Fibroblast of upper back skin (primary cell): ENCODE measurements around the gene SMAD7.

Experiments used
- DNase-seq: peaks from one replicate; pipeline ENCODE4 v3.0.0-alpha.2; 2013

The SMAD7 gene

GRCh38 chr18:48929212-48929612 is 21.6 kb downstream of the SMAD7 start:
- DNase-seq: no peak

- DNase-seq: no peak
Observed at GRCh38 chr18:48928787-48929186, 22.0 kb downstream of the SMAD7 start.

GRCh38 chr18:48927286-48928080 is 23.3 kb downstream of the SMAD7 start:
- no peak for DNase-seq

- DNase-seq: no peak
Observed at GRCh38 chr18:48926420-48926857, 24.3 kb downstream of the SMAD7 start.

- DNase-seq: no peak
Observed at GRCh38 chr18:48925491-48925780, 25.3 kb downstream of the SMAD7 start.

- DNase-seq: no peak
Observed at GRCh38 chr18:48924630-48925490, 25.9 kb downstream of the SMAD7 start.

GRCh38 chr18:48923746-48924629 is 26.8 kb downstream of the SMAD7 start:
- peak; percentile 80 for DNase-seq

GRCh38 chr18:48922801-48923730 is 27.7 kb downstream of the SMAD7 start:
- DNase-seq: peak; percentile 95

GRCh38 chr18:48922226-48922800 is 28.5 kb downstream of the SMAD7 start:
- no peak for DNase-seq

GRCh38 chr18:48921305-48922225 is 29.2 kb downstream of the SMAD7 start:
- no peak for DNase-seq

GRCh38 chr18:48920408-48921038 is 30.2 kb downstream of the SMAD7 start:
- no peak for DNase-seq

- no peak for DNase-seq
Observed at GRCh38 chr18:48919547-48919946, 31.2 kb downstream of the SMAD7 start.

- no peak for DNase-seq
Observed at GRCh38 chr18:48918660-48919456, 31.9 kb downstream of the SMAD7 start.

GRCh38 chr18:48917579-48918517 is 32.9 kb downstream of the SMAD7 start:
- DNase-seq: no peak

- DNase-seq: no peak
Observed at GRCh38 chr18:48915626-48916425, 34.9 kb downstream of the SMAD7 start.

GRCh38 chr18:48914581-48915251 is 36.0 kb downstream of the SMAD7 start:
- no peak for DNase-seq
